Upper lobe of left lung (tissue), 4 donors: Measurements from ENCODE around the gene ANGEL2.

ENCODE experiments used
- EP300 ChIP-seq, 4 donors: sonication (generic); formaldehyde crosslinking; IDR thresholded peaks; one replicate each; pipeline ENCODE4 v1.5.1; 2017; ENCODE audit warnings: antibody characterized with exemption in 4 of 4, control low read depth in 2 of 4
- POLR2A ChIP-seq, 4 donors: fragments of 450-650 bp; IDR thresholded peaks; one replicate each; pipeline ENCODE4 v1.5.1; 2016 to 2017; ENCODE audit warnings: antibody characterized with exemption in 4 of 4, mild to moderate bottlenecking in 2 of 4
- POLR2AphosphoS5 ChIP-seq, 2 donors: sonication (generic); formaldehyde crosslinking; IDR thresholded peaks; one replicate each; pipeline ENCODE4 v1.5.1; 2017; ENCODE audit warnings: antibody characterized with exemption in 2 of 2
- TF ChIP-seq, protein P1 (sequence below), 6 experiments: fragments of 450-650 bp in 4 of 6; fragments of 200-600 bp in 2 of 6; sonication (generic) in 2 of 6; IDR thresholded peaks; one replicate each; pipeline ENCODE4 v1.5.1; 2016 to 2019; ENCODE audit warnings: antibody characterized with exemption in 6 of 6

DNA sequence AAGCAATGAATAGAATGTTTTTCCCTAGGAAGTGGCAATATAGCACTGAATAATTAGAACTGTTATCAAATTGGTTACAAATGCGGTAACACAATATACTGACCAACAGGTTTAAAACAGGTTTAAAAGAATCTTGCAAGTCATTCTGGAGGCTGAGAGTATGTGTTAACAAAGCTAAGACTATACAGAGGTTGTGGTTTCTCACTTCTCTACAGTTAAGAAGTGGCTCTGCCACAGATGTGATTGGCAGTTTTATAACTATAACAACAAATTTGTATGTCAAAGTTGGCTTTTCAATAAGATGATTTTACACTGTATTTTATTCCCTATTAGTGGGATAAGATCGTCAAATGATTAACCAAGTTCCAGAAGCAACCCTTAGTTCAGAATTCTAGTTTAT is 7.1 kb downstream of the ANGEL2 start:
- no peak for TF ChIP-seq POLR2A (IDR thresholded peaks at IDR 0.05)
- TF ChIP-seq, protein P1, sequence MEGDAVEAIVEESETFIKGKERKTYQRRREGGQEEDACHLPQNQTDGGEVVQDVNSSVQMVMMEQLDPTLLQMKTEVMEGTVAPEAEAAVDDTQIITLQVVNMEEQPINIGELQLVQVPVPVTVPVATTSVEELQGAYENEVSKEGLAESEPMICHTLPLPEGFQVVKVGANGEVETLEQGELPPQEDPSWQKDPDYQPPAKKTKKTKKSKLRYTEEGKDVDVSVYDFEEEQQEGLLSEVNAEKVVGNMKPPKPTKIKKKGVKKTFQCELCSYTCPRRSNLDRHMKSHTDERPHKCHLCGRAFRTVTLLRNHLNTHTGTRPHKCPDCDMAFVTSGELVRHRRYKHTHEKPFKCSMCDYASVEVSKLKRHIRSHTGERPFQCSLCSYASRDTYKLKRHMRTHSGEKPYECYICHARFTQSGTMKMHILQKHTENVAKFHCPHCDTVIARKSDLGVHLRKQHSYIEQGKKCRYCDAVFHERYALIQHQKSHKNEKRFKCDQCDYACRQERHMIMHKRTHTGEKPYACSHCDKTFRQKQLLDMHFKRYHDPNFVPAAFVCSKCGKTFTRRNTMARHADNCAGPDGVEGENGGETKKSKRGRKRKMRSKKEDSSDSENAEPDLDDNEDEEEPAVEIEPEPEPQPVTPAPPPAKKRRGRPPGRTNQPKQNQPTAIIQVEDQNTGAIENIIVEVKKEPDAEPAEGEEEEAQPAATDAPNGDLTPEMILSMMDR (IDR thresholded peaks at IDR 0.05), result no peak
- TF ChIP-seq POLR2AphosphoS5 (IDR thresholded peaks at IDR 0.05), result no peak
- TF ChIP-seq EP300 (IDR thresholded peaks at IDR 0.05), result no peak
